BLaER1 treated with 17β-estradiol and CSF1 and Interleukin-3, amounts not matched to agents 10 nM and 100 nM (cell line): ENCODE results near the gene U2AF1.
"Not testable (repeated sequence)": the region's sequence is repeated elsewhere in the genome, so short reads cannot be mapped to it uniquely, and the experiment has no call there.

Experiments used
- H3K27ac ChIP-seq, 11 experiments: shearing (Covaris generic); formaldehyde crosslinking; 2 replicates each; pipeline ENCODE4 v1.8.1; 2022
- H3K27me3 ChIP-seq, 11 experiments: shearing (Covaris generic); formaldehyde crosslinking; 2 replicates each; pipeline ENCODE4 v1.8.1; 2022
- H3K36me3 ChIP-seq, 11 experiments: shearing (Covaris generic); formaldehyde crosslinking; 2 replicates each; pipeline ENCODE4 v1.8.1; 2022
- H3K4me1 ChIP-seq, 10 experiments: shearing (Covaris generic); formaldehyde crosslinking; 2 replicates each; pipeline ENCODE4 v1.8.1; 2022
- H3K4me2 ChIP-seq, 11 experiments: shearing (Covaris generic); formaldehyde crosslinking; 2 replicates each; pipeline ENCODE4 v1.8.1; 2022
- H3K4me3 ChIP-seq, 10 experiments: shearing (Covaris generic); formaldehyde crosslinking; 2 replicates each; pipeline ENCODE4 v1.8.1; 2022
- H3K9ac ChIP-seq, 11 experiments: shearing (Covaris generic); formaldehyde crosslinking; 2 replicates each; pipeline ENCODE4 v1.8.1; 2022
- H3K9me3 ChIP-seq, 11 experiments: shearing (Covaris generic); formaldehyde crosslinking; replicated peaks in 1 of 11; 2 replicates each; pipeline ENCODE4 v1.8.1; 2022
- H4K20me1 ChIP-seq, 11 experiments: shearing (Covaris generic); formaldehyde crosslinking; 2 replicates each; pipeline ENCODE4 v1.8.1; 2022

The U2AF1 gene

GRCh38 chr21:43102281-43102680, 5.1 kb downstream of the U2AF1 start:
- not testable (repeated sequence) for H3K9ac ChIP-seq, H4K20me1 ChIP-seq, H3K9me3 ChIP-seq, H3K4me2 ChIP-seq, H3K27ac ChIP-seq, H3K27me3 ChIP-seq, H3K36me3 ChIP-seq, H3K4me1 ChIP-seq, H3K4me3 ChIP-seq

GRCh38 chr21:43101676-43102075, 5.7 kb downstream of the U2AF1 start:
- H3K27ac ChIP-seq, H3K4me2 ChIP-seq, H3K9me3 ChIP-seq, H3K9ac ChIP-seq, H3K36me3 ChIP-seq, H3K4me3 ChIP-seq, H3K4me1 ChIP-seq, H3K27me3 ChIP-seq, H4K20me1 ChIP-seq: not testable (repeated sequence)

- not testable (repeated sequence) for H4K20me1 ChIP-seq, H3K4me1 ChIP-seq, H3K27ac ChIP-seq, H3K27me3 ChIP-seq, H3K4me3 ChIP-seq, H3K9me3 ChIP-seq, H3K36me3 ChIP-seq, H3K9ac ChIP-seq, H3K4me2 ChIP-seq
Observed at GRCh38 chr21:43101000-43101399, 6.4 kb downstream of the U2AF1 start.

GRCh38 chr21:43091979-43092614, 15.3 kb downstream of the U2AF1 start:
- not testable (repeated sequence) for H3K9ac ChIP-seq, H3K4me1 ChIP-seq, H3K27me3 ChIP-seq, H3K9me3 ChIP-seq, H3K4me3 ChIP-seq, H3K36me3 ChIP-seq, H3K27ac ChIP-seq, H4K20me1 ChIP-seq, H3K4me2 ChIP-seq

GRCh38 chr21:43090947-43091346, 16.4 kb downstream of the U2AF1 start:
- H4K20me1 ChIP-seq, H3K4me3 ChIP-seq, H3K9ac ChIP-seq, H3K27me3 ChIP-seq, H3K9me3 ChIP-seq, H3K4me1 ChIP-seq, H3K36me3 ChIP-seq, H3K4me2 ChIP-seq, H3K27ac ChIP-seq: not testable (repeated sequence)

GRCh38 chr21:43089463-43089862, 17.9 kb downstream of the U2AF1 start:
- not testable (repeated sequence) for H3K27ac ChIP-seq, H3K4me1 ChIP-seq, H3K36me3 ChIP-seq, H3K4me2 ChIP-seq, H3K9ac ChIP-seq, H3K4me3 ChIP-seq, H4K20me1 ChIP-seq, H3K9me3 ChIP-seq, H3K27me3 ChIP-seq

- H3K36me3 ChIP-seq: not testable (repeated sequence)
Observed at GRCh38 chr21:43082587-43083300, 24.6 kb downstream of the U2AF1 start.

GRCh38 chr21:43076643-43077042, 30.7 kb downstream of the U2AF1 start:
- not testable (repeated sequence) for H3K27me3 ChIP-seq, H3K4me3 ChIP-seq, H3K4me2 ChIP-seq, H3K36me3 ChIP-seq, H3K27ac ChIP-seq, H3K9me3 ChIP-seq, H4K20me1 ChIP-seq, H3K4me1 ChIP-seq, H3K9ac ChIP-seq

More at GRCh38 chr21:43082587-43083300, 24.6 kb downstream of the U2AF1 start:
- H3K27me3 ChIP-seq, H3K27ac ChIP-seq, H3K9me3 ChIP-seq, H3K9ac ChIP-seq, H4K20me1 ChIP-seq, H3K4me2 ChIP-seq, H3K4me3 ChIP-seq, H3K4me1 ChIP-seq: not testable (repeated sequence)

GRCh38 chr21:43076023-43076637, 31.2 kb downstream of the U2AF1 start:
- H3K36me3 ChIP-seq, H3K4me2 ChIP-seq, H3K9ac ChIP-seq, H4K20me1 ChIP-seq, H3K27ac ChIP-seq, H3K4me3 ChIP-seq, H3K9me3 ChIP-seq, H3K4me1 ChIP-seq, H3K27me3 ChIP-seq: not testable (repeated sequence)

GRCh38 chr21:43075170-43076022, 32.0 kb downstream of the U2AF1 start, which contains the start of gene CBS:
CBS (minus strand) TSS chr21:43075835; CDS start chr21:43072193, 3,642 bp downstream.
- not testable (repeated sequence) for H3K27me3 ChIP-seq, H3K27ac ChIP-seq, H3K36me3 ChIP-seq, H3K9me3 ChIP-seq, H3K4me3 ChIP-seq, H3K4me2 ChIP-seq, H3K9ac ChIP-seq, H3K4me1 ChIP-seq, H4K20me1 ChIP-seq

GRCh38 chr21:43074401-43075169, 32.8 kb downstream of the U2AF1 start:
- H3K4me2 ChIP-seq, H3K4me3 ChIP-seq, H3K4me1 ChIP-seq, H3K9me3 ChIP-seq, H4K20me1 ChIP-seq, H3K27me3 ChIP-seq, H3K9ac ChIP-seq, H3K36me3 ChIP-seq, H3K27ac ChIP-seq: not testable (repeated sequence)

- H3K4me1 ChIP-seq, H3K36me3 ChIP-seq, H3K9me3 ChIP-seq, H3K27ac ChIP-seq, H3K4me3 ChIP-seq, H3K9ac ChIP-seq, H3K4me2 ChIP-seq, H3K27me3 ChIP-seq, H4K20me1 ChIP-seq: not testable (repeated sequence)
Observed at GRCh38 chr21:43072742-43073141, 34.6 kb downstream of the U2AF1 start.

GRCh38 chr21:43069682-43070081, 37.7 kb downstream of the U2AF1 start:
- not testable (repeated sequence) for H3K36me3 ChIP-seq, H3K4me1 ChIP-seq, H4K20me1 ChIP-seq, H3K27ac ChIP-seq, H3K9ac ChIP-seq, H3K4me2 ChIP-seq, H3K4me3 ChIP-seq, H3K9me3 ChIP-seq, H3K27me3 ChIP-seq
